Inflammatory macrophage (primary cell): ENCODE results near the gene ITPR1.

Experiments used
- DNase-seq, 2 donors: peaks; one replicate each; pipeline ENCODE4 v3.0.0-alpha.2; 2020 to 2022

Gene ITPR1

GRCh38 chr3:4864503-4864902 is 371.4 kb downstream of the ITPR1 start:
- DNase-seq, result peak; percentile 48 to 93

GRCh38 chr3:4865714-4866113 is 372.6 kb downstream of the ITPR1 start:
- peak; percentile 27 to 43 for DNase-seq

GRCh38 chr3:4866866-4867265 is 373.7 kb downstream of the ITPR1 start:
- no peak for DNase-seq

- DNase-seq, result no peak
These were observed 384.1 kb downstream of the ITPR1 start for GRCh38 chr3:4877173-4877787.

- DNase-seq, result no peak
These were observed 387.7 kb downstream of the ITPR1 start for GRCh38 chr3:4880850-4881249.

- DNase-seq, result no peak
These were observed 389.4 kb downstream of the ITPR1 start for GRCh38 chr3:4882548-4882947.

GRCh38 chr3:4883011-4883410 is 389.9 kb downstream of the ITPR1 start:
- no peak for DNase-seq

GRCh38 chr3:4884888-4885287 is 391.7 kb downstream of the ITPR1 start:
- DNase-seq, result no peak

GRCh38 chr3:4885316-4885715 is 392.2 kb downstream of the ITPR1 start:
- DNase-seq, result no peak

- DNase-seq, result no peak
These were observed 393.3 kb downstream of the ITPR1 start for GRCh38 chr3:4886448-4886847.

- no peak for DNase-seq
These were observed 394.0 kb downstream of the ITPR1 start for GRCh38 chr3:4887177-4887576.

- peak; percentile 18 to 53 for DNase-seq
These were observed 396.0 kb downstream of the ITPR1 start for GRCh38 chr3:4888913-4889846.

- no peak for DNase-seq
These were observed 396.7 kb downstream of the ITPR1 start for GRCh38 chr3:4889896-4890295.

GRCh38 chr3:4894891-4895530 is 401.9 kb downstream of the ITPR1 start:
- DNase-seq, result no peak

GRCh38 chr3:4895838-4896237 is 402.7 kb downstream of the ITPR1 start:
- no peak for DNase-seq
